PC-3 (cell line): ENCODE results near the gene GALNS.
"Not testable (repeated sequence)": the region's sequence is repeated elsewhere in the genome, so short reads cannot be mapped to it uniquely, and the experiment has no call there.

Experiments used
- CTCF ChIP-seq: fragments of 300-600 bp; sonication (generic); conservative IDR thresholded peaks from 2 replicates; pipeline ENCODE4 v1.5.1; 2017; ENCODE audit warnings: antibody characterized with exemption, low read depth, mild to moderate bottlenecking, low read length
- EZH2 ChIP-seq: fragments of 300-600 bp; sonication (generic); IDR thresholded peaks from one replicate; pipeline ENCODE4 v1.6.1; 2017; ENCODE audit warnings: antibody characterized with exemption, mild to moderate bottlenecking, low read length; ENCODE audit not compliant: unreplicated experiment
- EZH2phosphoT487 ChIP-seq: fragments of 300-600 bp; sonication (generic); IDR thresholded peaks from 2 replicates; pipeline ENCODE4 v1.6.1; 2018; ENCODE audit warnings: mild to moderate bottlenecking, antibody characterized with exemption, low read length, borderline replicate concordance

- not testable (repeated sequence) for TF ChIP-seq CTCF, EZH2, EZH2phosphoT487
Observed at GRCh38 chr16:88771781-88772180, 85.0 kb downstream of the GALNS start.
